Left lobe of liver (tissue), 2 donors: ENCODE measurements around the gene CD40LG. TPM values are rescaled to one million over a fixed set of nuclear protein-coding genes. Genes with fewer than 3 reads are reported as not detected.
A peak's percentile ranks its signal among the peaks of the same experiment; 100 is the strongest.

Source experiments
- ATAC-seq: fragments of 200-7000 bp; cut with Tn5 transposase; one replicate; pipeline ENCODE4 v1.9.1; 2020; ENCODE audit warnings: mild to moderate bottlenecking, moderate library complexity
- DNase-seq: peaks from one replicate; pipeline ENCODE4 v3.0.0-alpha.2; 2020; ENCODE audit warnings: low spot score
- total RNA-seq: library from RNA; stranded (reverse); gene quantifications from one replicate; pipeline ENCODE4 v1.2.1, GENCODE V29; 2021
- donor health status: DM: no; HTN: no; CAD: no; lungs with moderate emphysema.
- donor health status: DM: no; HTN: yes; CAD: no.

Gene CD40LG
- total RNA-seq, 1 donor from 2014 or later, result 0.15 TPM

- DNase-seq, result no peak
- ATAC-seq, result no peak
Observed at GRCh38 chrX:136692271-136692670, 44.3 kb downstream of the CD40LG start.

DNA sequence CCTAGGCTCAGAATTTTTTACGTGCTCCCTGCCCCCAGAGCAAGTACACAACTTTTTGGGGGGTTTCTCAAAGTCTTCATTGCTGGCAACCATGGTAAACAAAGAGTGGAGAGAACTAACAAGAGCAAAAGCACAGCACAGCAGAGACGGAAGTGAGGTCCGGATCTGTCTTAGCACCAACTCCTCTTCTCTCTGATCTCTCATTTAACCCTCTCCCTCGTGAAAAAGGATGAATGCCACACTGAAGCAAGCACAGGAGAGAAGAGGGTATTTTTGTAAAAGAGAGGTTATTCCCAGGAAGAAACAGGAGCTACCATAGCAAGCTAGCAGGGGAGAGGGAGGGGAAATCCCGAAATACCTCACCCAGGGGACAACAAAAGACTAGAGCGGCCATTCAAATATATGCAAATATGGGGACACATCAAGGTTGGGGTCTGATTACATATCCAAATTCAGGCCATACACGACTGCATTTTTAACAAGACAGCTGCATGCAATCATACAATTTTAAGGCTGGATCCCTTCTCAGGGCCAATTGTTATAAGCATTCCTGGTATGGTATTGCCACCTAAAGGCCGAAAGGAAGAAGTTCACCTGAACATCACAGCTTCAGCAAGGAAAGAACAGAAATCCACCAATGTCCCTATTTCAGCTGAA lies 46.6 kb downstream of the CD40LG start:
- DNase-seq (no peak), ATAC-seq (peak; percentile 75)

DNA sequence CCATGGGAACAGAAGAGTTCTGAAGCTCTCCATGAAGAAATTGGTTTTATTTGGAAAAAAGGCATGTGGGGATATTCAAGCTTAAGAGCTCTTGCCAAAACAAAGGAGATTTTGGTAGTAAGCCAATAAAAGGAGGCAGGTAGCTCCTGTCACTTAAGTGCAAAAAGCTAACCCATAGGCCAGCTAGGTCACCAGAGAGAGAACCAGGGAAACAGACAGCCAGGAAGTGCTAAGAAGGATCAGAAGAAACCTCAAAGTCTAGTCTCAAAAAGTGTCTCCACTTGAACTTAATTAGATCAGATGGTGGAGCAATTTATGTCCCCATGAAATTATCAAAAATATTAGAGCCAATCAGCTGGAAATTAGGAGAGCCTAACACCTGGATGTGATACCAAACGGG lies 49.2 kb downstream of the CD40LG start:
- DNase-seq (no peak), ATAC-seq (peak; percentile 29)

GRCh38 chrX:136708348-136708747 lies 60.4 kb downstream of the CD40LG start:
- DNase-seq, result no peak
- ATAC-seq, result peak; percentile 52

Other genes with a start within 250 kb of the CD40LG start
- not detected for gene BRS3, start 160.2 kb upstream of the CD40LG start, total RNA-seq
- 9.9 TPM for gene HTATSF1, start 150.6 kb upstream of the CD40LG start, total RNA-seq
- not detected for gene VGLL1, start 115.9 kb upstream of the CD40LG start, total RNA-seq
- gene ARHGEF6, start 132.8 kb downstream of the CD40LG start, total RNA-seq, result 3.0 TPM
- gene RBMX, start 232.6 kb downstream of the CD40LG start, total RNA-seq, result 30.8 TPM